Measurements from ENCODE around the gene FUT1.
"Not testable (repeated sequence)": the region's sequence is repeated elsewhere in the genome, so short reads cannot be mapped to it uniquely, and the experiment has no call there.

FUT1 gene

DNA sequence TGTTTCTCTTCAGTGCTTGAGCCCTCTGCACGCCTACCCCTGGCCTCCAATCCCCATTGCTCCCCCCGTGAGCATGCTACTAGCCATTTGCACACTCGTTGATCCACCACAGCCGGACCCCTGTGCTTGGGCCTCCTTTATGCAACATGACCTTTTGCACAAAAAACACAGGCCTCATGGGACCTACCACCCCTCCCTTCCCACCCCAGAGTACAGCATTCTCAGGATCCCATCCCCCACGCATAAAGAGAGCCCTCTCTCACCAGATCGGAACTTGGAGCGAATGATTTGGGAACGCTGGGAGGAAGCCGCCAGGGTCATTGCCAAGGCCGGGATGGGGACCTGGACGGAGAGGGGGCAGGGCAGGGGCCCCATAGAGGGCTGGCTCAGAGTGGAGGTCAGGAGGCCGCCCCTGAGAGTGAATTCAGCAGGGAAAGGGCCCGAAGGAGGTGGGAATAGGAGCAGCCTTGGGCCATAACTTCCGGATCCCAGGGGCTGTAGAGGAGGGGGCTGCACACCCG, 33.7 kb downstream of the FUT1 start:
- no peak overlapping the region for H3K4me3 ChIP-seq (ENCODE audit: low read length)
- DNase-seq (ENCODE audit: low read depth) = no peak
- TF ChIP-seq, protein P1, sequence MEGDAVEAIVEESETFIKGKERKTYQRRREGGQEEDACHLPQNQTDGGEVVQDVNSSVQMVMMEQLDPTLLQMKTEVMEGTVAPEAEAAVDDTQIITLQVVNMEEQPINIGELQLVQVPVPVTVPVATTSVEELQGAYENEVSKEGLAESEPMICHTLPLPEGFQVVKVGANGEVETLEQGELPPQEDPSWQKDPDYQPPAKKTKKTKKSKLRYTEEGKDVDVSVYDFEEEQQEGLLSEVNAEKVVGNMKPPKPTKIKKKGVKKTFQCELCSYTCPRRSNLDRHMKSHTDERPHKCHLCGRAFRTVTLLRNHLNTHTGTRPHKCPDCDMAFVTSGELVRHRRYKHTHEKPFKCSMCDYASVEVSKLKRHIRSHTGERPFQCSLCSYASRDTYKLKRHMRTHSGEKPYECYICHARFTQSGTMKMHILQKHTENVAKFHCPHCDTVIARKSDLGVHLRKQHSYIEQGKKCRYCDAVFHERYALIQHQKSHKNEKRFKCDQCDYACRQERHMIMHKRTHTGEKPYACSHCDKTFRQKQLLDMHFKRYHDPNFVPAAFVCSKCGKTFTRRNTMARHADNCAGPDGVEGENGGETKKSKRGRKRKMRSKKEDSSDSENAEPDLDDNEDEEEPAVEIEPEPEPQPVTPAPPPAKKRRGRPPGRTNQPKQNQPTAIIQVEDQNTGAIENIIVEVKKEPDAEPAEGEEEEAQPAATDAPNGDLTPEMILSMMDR (conservative IDR thresholded peaks at IDR 0.05; ENCODE audit: low read depth, low read length) = no peak

DNA sequence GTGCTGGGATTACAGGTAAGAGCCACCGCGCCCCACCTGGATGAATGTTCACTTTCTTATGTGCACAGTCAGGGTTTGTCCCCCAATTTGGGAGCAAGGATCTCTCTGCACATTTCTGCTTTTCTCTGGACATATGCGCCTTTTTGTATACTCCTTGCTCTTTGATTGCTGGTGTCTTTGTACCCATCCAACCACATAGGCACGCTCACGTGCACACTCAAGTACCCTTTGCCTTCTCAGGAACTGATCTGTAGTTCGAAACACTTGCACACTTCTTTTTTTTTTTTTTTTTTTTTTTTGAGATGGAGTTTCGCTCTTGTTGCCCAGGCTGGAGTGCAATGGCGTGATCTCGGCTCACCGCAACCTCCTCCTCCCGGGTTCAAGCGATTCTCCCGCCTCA, 34.3 kb downstream of the FUT1 start:
- DNase-seq (ENCODE audit: low read depth); H3K4me3 ChIP-seq (ENCODE audit: low read length): not testable (repeated sequence)

DNA sequence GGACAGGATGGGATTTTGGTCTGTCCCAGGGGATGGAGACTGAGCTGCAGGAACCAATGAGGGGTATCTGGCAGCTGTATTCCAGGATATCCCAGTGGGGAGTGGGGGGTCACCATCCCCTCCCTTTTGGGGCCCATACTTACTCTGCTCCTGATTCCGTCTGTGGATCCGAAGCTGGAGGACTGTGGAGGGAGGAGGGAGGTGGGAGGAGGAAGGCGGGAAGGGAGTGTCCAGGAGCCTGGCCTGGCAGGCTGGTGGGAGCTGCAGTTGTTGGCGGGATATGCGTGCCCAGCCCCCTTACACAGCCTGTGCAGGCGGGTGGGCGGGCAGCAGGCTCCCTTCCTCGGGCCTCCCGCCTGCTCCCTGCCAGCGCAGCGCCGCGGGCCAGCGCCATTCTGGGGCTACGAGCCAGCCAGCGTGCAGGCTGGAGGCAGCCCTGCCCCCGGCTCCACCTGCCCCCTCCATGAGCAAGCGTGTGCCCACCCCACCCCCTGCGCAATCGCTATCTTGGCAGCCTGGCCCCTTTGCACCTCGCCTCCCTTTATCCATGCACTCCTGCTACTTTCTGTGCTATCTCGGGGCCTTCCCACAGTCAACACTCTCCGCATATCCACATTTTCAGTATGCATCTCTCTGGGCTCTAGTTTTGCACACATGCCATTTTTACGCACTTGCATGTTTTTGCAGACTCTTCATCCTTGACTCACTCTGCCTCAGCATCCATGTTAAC, 35.7 kb downstream of the FUT1 start:
- TF ChIP-seq, protein P1 (conservative IDR thresholded peaks at IDR 0.05; ENCODE audit: low read depth, low read length) = no peak
- DNase-seq (ENCODE audit: low read depth) = no peak
- H3K4me3 ChIP-seq (ENCODE audit: low read length) = peak overlapping the region; percentile 21

GRCh38 chr19:48715681-48716171, 36.7 kb downstream of the FUT1 start:
- TF ChIP-seq, protein P1 (conservative IDR thresholded peaks at IDR 0.05; ENCODE audit: low read depth, low read length) = no peak
- no peak overlapping the region for H3K4me3 ChIP-seq (ENCODE audit: low read length)
- DNase-seq (ENCODE audit: low read depth) = no peak

- H3K4me3 ChIP-seq (ENCODE audit: low read length) = peak overlapping the region; percentile 58
- TF ChIP-seq, protein P1 (conservative IDR thresholded peaks at IDR 0.05; ENCODE audit: low read depth, low read length) = no peak
Observed at GRCh38 chr19:48714759-48715675, 37.4 kb downstream of the FUT1 start.

DNA sequence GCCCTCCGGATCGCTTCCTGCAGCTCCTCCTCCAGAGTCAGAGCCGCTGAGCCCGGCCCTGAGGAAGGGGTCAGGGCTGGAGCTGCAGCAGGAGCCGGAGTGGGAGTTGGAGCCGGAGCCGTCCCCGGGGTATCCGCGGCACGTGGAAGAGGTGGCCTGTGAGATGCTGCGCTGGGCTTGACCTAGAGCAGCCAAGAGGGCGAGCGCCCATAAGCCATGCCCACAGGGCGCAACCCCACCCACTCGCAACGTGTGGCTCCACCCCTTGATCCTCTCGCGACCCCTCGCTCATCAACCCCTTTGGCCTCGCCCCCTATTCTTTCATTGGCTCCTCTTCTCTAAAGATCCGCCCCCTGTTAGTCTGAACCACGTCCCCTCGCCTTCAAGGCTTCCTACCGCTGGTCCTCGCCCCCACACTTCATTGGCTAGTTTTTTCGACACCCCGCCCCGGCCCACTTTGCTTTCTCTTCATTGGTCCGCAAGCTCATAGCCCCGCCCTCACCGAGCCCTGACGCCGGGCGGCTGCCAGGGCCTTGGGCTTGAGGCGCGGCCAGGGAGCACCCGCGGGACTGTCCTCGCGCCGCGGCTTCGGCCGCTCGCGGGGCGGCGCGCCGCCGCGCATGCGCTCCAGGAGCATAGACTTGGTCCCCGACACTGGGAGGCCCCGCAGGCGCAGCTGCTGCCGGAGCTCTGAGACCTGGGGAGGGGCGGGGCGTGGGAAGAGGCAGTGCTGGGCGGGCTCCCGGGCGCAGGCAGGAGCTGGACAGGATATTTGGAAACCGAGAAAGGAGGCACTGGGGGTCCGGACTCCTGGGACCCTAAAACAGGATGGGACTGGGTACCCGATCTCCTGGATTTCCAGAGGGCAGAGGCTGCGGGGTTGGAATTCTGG, 38.3 kb downstream of the FUT1 start:
- TF ChIP-seq, protein P1 (conservative IDR thresholded peaks at IDR 0.05; ENCODE audit: low read depth, low read length) = no peak
- DNase-seq (ENCODE audit: low read depth) = peak; percentile 95
- peak overlapping the region; percentile 84 for H3K4me3 ChIP-seq (ENCODE audit: low read length)

More at GRCh38 chr19:48714759-48715675, 37.4 kb downstream of the FUT1 start:
- no peak for DNase-seq (ENCODE audit: low read depth)

Data from retinal pigment epithelial cell (primary cell).